Endothelial cell of umbilical vein (primary cell): ENCODE data around the gene ZNRF1. TPM values are rescaled to one million over a fixed set of nuclear protein-coding genes. Genes with fewer than 3 reads are reported as not detected.

Source experiments
- BruUV-seq: library from RNA; stranded (reverse); fragments of 400-500 nt; replicated peaks from 2 replicates; lab custom pipeline; 2021; lab: Mats Ljungman, UMichigan
- CTCF ChIA-PET: fragments of 300-600, 350-600 bp; sonication (Branson Sonifier 250); formaldehyde crosslinking; loops from one replicate; lab custom pipeline; 2021; ENCODE audit warnings: antibody characterized with exemption, inconsistent platforms; lab: Charles Lee
- POLR2A ChIA-PET: fragments of 300-600, 350-600 bp; sonication (Branson Sonifier 250); formaldehyde crosslinking; loops from one replicate; lab custom pipeline; 2021; ENCODE audit warnings: antibody characterized with exemption, inconsistent platforms; lab: Charles Lee
- DNase-seq: peaks from one replicate; pipeline ENCODE4 v3.0.0-alpha.2; 2011; ENCODE audit warnings: low read depth, low spot score
- FAIRE-seq: peaks from 2 replicates; lab custom pipeline; 2011; peaks lifted over from hg19 to GRCh38; lab: Jason Lieb, UNC
- H2AFZ ChIP-seq: 2 replicates; pipeline ENCODE4 v1.6.0; 2012; ENCODE audit warnings: low read depth, low read length, control low read depth, inconsistent platforms
- H3K27ac ChIP-seq: 2 replicates; pipeline ENCODE4 v1.5.1; 2011; ENCODE audit warnings: low read depth, mild to moderate bottlenecking, control low read depth, low read length, moderate library complexity; ENCODE audit not compliant: insufficient read depth
- H3K27me3 ChIP-seq, 2 experiments: 2 replicates each; pipeline versions ENCODE4 v1.6.0 to v1.6.1; 2011; ENCODE audit warnings: low read length in 2 of 2, mixed read lengths in 1 of 2; ENCODE audit not compliant: control insufficient read depth in 2 of 2, insufficient read depth in 2 of 2
- H3K36me3 ChIP-seq, 2 experiments: 2 replicates in 1 of 2; 3 replicates in 1 of 2; pipeline ENCODE4 v1.5.1; 2011; ENCODE audit warnings: low read length in 2 of 2, mild to moderate bottlenecking in 1 of 2, moderate library complexity in 1 of 2; ENCODE audit not compliant: control insufficient read depth in 2 of 2, insufficient read depth in 2 of 2; ENCODE audit errors: extremely low read depth in 1 of 2
- H3K4me1 ChIP-seq: 3 replicates; pipeline ENCODE4 v1.5.1; 2011; ENCODE audit warnings: mild to moderate bottlenecking, low read length; ENCODE audit not compliant: control insufficient read depth, insufficient read depth; ENCODE audit errors: extremely low read depth
- H3K4me2 ChIP-seq: 2 replicates; pipeline ENCODE4 v1.6.1; 2011; ENCODE audit warnings: low read length, control low read depth, mixed read lengths; ENCODE audit not compliant: insufficient read depth
- H3K4me3 ChIP-seq, 3 experiments: fragments of 200-600 bp in 1 of 3; sonication (generic), shearing (Covaris generic) in 1 of 3; replicated peaks in 1 of 3; 2 replicates each; pipeline ENCODE4 v1.5.1; 2011 to 2016; ENCODE audit warnings: control low read depth in 3 of 3, low read length in 3 of 3, mild to moderate bottlenecking in 2 of 3, inconsistent platforms in 1 of 3, low read depth in 1 of 3, moderate library complexity in 1 of 3; ENCODE audit not compliant: insufficient read depth in 1 of 3
- H3K79me2 ChIP-seq: 2 replicates; pipeline ENCODE4 v1.6.0; 2012; ENCODE audit warnings: low read length, inconsistent platforms; ENCODE audit not compliant: control insufficient read depth, insufficient read depth
- H3K9ac ChIP-seq: replicated peaks from 2 replicates; pipeline ENCODE3; 2011; ENCODE audit warnings: low read length, control low read depth; ENCODE audit not compliant: insufficient read depth; ENCODE audit errors: extremely low read depth
- H3K9me1 ChIP-seq: replicated peaks from 3 replicates; pipeline ENCODE4 v1.6.0; 2011; ENCODE audit warnings: mild to moderate bottlenecking, low read length; ENCODE audit not compliant: control insufficient read depth, insufficient read depth; ENCODE audit errors: extremely low read depth
- H3K9me3 ChIP-seq: replicated peaks from 2 replicates; pipeline ENCODE4 v1.5.1; 2012; ENCODE audit warnings: low read length, inconsistent platforms; ENCODE audit not compliant: control insufficient read depth, insufficient read depth
- H4K20me1 ChIP-seq: replicated peaks from 2 replicates; pipeline ENCODE3; 2011; ENCODE audit warnings: mild to moderate bottlenecking, low read length; ENCODE audit not compliant: control insufficient read depth, insufficient read depth; ENCODE audit errors: extremely low read depth
- CTCF ChIP-seq, 2 donors: IDR thresholded peaks; 1 replicate in 1 of 2; 2 replicates in 1 of 2; pipeline ENCODE4 v1.5.1; 2011; ENCODE audit warnings: low read length in 2 of 2, mild to moderate bottlenecking in 2 of 2, moderate library complexity in 2 of 2, control low read depth in 1 of 2, inconsistent platforms in 1 of 2, low read depth in 1 of 2; ENCODE audit not compliant: insufficient read depth in 1 of 2; ENCODE audit errors: extremely low read depth in 1 of 2
- EZH2 ChIP-seq: IDR thresholded peaks from 2 replicates; pipeline ENCODE4 v1.6.1; 2012; ENCODE audit warnings: borderline replicate concordance, low read depth, mild to moderate bottlenecking, moderate library complexity, low read length, inconsistent platforms; ENCODE audit not compliant: severe bottlenecking
- FOS ChIP-seq: IDR thresholded peaks from 2 replicates; pipeline ENCODE4 v1.6.1; 2011; ENCODE audit warnings: mild to moderate bottlenecking, low read length, moderate library complexity, borderline replicate concordance; ENCODE audit not compliant: insufficient read depth
- GATA2 ChIP-seq: IDR thresholded peaks from 2 replicates; pipeline ENCODE4 v1.7.0; 2011; ENCODE audit warnings: low read depth, mild to moderate bottlenecking, moderate library complexity, mixed read lengths, low read length; ENCODE audit not compliant: insufficient read length, insufficient read depth
- JUN ChIP-seq: IDR thresholded peaks from 2 replicates; pipeline ENCODE4 v1.6.1; 2011; ENCODE audit warnings: borderline replicate concordance, low read depth; ENCODE audit not compliant: insufficient read length, insufficient read depth
- MAX ChIP-seq: IDR thresholded peaks from 2 replicates; pipeline ENCODE4 v1.6.1; 2011; ENCODE audit not compliant: insufficient read depth, insufficient read length
- MYC ChIP-seq: IDR thresholded peaks from one replicate; pipeline ENCODE4 v1.6.1; 2011; ENCODE audit warnings: mild to moderate bottlenecking, low read depth, low read length
- POLR2A ChIP-seq: IDR thresholded peaks from 2 replicates; pipeline ENCODE4 v1.6.1; 2012; ENCODE audit warnings: low read depth, mild to moderate bottlenecking, control low read depth, low read length
- POLR2AphosphoS5 ChIP-seq: IDR thresholded peaks from 2 replicates; pipeline ENCODE4 v1.6.1; 2012; ENCODE audit warnings: low read depth, mild to moderate bottlenecking, control low read depth, low read length, moderate library complexity; ENCODE audit not compliant: insufficient read depth
- dilution Hi-C: fragments of 300-500 bp; cut with MboI; formaldehyde crosslinking; loops from one replicate; pipeline ENCODE4 v1.15.0; 2019; ENCODE audit warnings: low sequenced_read_pairs; ENCODE audit not compliant: extremely low pct_ligation_motif_present
- intact Hi-C: fragments of 100-400 bp; cut with micrococcal nuclease; formaldehyde crosslinking; loops from one replicate; pipeline ENCODE4 v1.10.0; 2022
- polyA plus RNA-seq, 4 experiments: library from polyadenylated mRNA; depleted of rRNA in 3 of 4; stranded (reverse) in 3 of 4; unstranded in 1 of 4; fragments of >200 nt; gene quantifications; 2 replicates each; pipeline versions ENCODE4 v1.2.1 to v1.2.3, GENCODE V29; 2011 to 2012; ENCODE audit warnings: missing spikeins in 1 of 4
- total RNA-seq: library from RNA; stranded (reverse); gene quantifications from 2 replicates; pipeline ENCODE4 v1.2.3, GENCODE V29; 2021

ZNRF1 gene
- total and polyA plus RNA-seq, 2 donors (not counting 3 experiments of a cell fraction or from before 2014, with no cell fraction given) = 23.7 to 34.9 TPM

- POLR2A ChIA-PET = no interaction called here
- TF ChIP-seq POLR2AphosphoS5 (no peak), JUN (no peak), MYC (no peak), POLR2A (no peak), GATA2 (no peak), CTCF (IDR thresholded peaks at IDR 0.05; ENCODE audit: extremely low read depth in 1 of 2, insufficient read depth in 1 of 2, low read depth in 1 of 2, low read length in 2 of 2) (no peak), MAX (no peak), FOS (no peak), EZH2 (no peak)
Observed at GRCh38 chr16:75101635-75102034, 102.8 kb downstream of the ZNRF1 start.

More at GRCh38 chr16:75101635-75102034, 102.8 kb downstream of the ZNRF1 start:
- H3K9me1 ChIP-seq = no peaks in the 10 kb centered on the region
- no peak overlapping the region for H3K4me3 ChIP-seq
- CTCF ChIA-PET = interaction anchor here (0.8 to 0.9 kb wide), 3 partner anchors 9 to 103 kb away, joined by 3 to 4 read pairs (median 3); partner anchors contain the start of gene ZNRF1
- peaks cover 18% of the 10 kb centered on the region for H3K4me1 ChIP-seq
- intact Hi-C loops = no loop called here
- no peak for FAIRE-seq
- no peak overlapping the region for H3K9ac ChIP-seq
- no TSS peak for BruUV-seq
- H3K36me3 ChIP-seq = peaks cover 0 to 2% of the 10 kb centered on the region in 2 experiments
- H3K9me3 ChIP-seq = no peaks in the 10 kb centered on the region
- no peak overlapping the region for H2AFZ ChIP-seq
- H3K27me3 ChIP-seq = no peaks in the 10 kb centered on the region
- no peaks in the 10 kb centered on the region for H3K79me2 ChIP-seq
- DNase-seq = no peak
- H3K27ac ChIP-seq = no peak overlapping the region
- H4K20me1 ChIP-seq = no peaks in the 10 kb centered on the region
- dilution Hi-C loops = no loop called here
- no peak overlapping the region for H3K4me2 ChIP-seq
